Memory B cell (primary cell): ENCODE data around the gene UMAD1.

Experiments used
- ATAC-seq: fragments of 150-1000 bp; cut with Tn5 transposase; 2 replicates; pipeline ENCODE4 v1.10.0; 2021; ENCODE audit warnings: low read depth, mild to moderate bottlenecking, moderate library complexity
- DNase-seq, 2 donors: peaks; one replicate each; pipeline ENCODE4 v3.0.0; 2022; ENCODE audit warnings: low spot score in 2 of 2
- H3K27ac Mint-ChIP-seq: one replicate; pipeline ENCODE4 v1.8.0; 2022; ENCODE audit warnings: mild to moderate bottlenecking, moderate library complexity, mixed read lengths
- H3K27me3 Mint-ChIP-seq: one replicate; pipeline ENCODE4 v1.8.0; 2022; ENCODE audit warnings: mixed read lengths
- H3K36me3 Mint-ChIP-seq: one replicate; pipeline ENCODE4 v1.8.0; 2022; ENCODE audit warnings: mild to moderate bottlenecking, mixed read lengths
- H3K4me1 Mint-ChIP-seq: one replicate; pipeline ENCODE4 v1.8.0; 2022; ENCODE audit warnings: mixed read lengths
- H3K4me3 Mint-ChIP-seq: one replicate; pipeline ENCODE4 v1.8.0; 2022; ENCODE audit warnings: mild to moderate bottlenecking, moderate library complexity, mixed read lengths
- H3K9me3 Mint-ChIP-seq: one replicate; pipeline ENCODE4 v1.8.0; 2022; ENCODE audit warnings: mixed read lengths

Gene UMAD1

DNA sequence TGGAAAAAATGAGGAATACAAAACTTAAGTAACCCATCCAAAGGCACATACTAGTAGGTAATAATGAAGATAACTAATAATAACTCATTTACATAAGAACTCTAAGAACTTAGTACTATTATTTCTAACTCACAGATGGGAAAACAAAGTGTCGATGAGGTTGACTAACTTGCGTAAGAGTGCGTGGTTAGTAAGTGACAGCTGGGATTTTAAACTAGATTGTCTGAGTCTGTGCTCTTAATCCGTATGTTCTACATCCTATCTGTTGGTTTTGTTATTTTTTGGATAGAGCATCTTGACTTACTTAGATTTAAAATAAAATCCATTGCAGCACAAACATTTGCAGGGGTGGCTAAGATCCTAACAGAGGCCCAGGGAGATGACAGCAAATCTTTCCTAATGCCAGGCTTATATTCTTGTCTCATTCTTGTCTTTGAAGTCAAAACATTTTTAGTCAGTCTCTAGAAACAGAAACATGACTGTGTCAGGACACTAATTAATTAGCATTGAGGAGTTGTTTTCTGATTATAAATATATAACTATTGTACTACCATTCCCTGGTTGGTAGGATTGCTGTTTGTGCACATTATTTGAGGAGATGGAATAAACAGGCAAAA lies 66.1 kb downstream of the UMAD1 start:
- Mint-ChIP-seq H3K4me3 (no peak overlapping the region), H3K36me3 (peaks cover 11% of the 10 kb centered on the region), H3K27ac (no peak overlapping the region), H3K27me3 (no peaks in the 10 kb centered on the region), H3K9me3 (no peaks in the 10 kb centered on the region), H3K4me1 (peaks cover 23% of the 10 kb centered on the region)
- DNase-seq (no peak), ATAC-seq (no peak)

GRCh38 chr7:7707246-7707645 lies 66.7 kb downstream of the UMAD1 start:
- ATAC-seq (no peak), DNase-seq (no peak)
- Mint-ChIP-seq H3K9me3 (no peaks in the 10 kb centered on the region), H3K27ac (no peak overlapping the region), H3K4me1 (peaks cover 21% of the 10 kb centered on the region), H3K27me3 (no peaks in the 10 kb centered on the region), H3K4me3 (no peak overlapping the region), H3K36me3 (peaks cover 11% of the 10 kb centered on the region)

DNA sequence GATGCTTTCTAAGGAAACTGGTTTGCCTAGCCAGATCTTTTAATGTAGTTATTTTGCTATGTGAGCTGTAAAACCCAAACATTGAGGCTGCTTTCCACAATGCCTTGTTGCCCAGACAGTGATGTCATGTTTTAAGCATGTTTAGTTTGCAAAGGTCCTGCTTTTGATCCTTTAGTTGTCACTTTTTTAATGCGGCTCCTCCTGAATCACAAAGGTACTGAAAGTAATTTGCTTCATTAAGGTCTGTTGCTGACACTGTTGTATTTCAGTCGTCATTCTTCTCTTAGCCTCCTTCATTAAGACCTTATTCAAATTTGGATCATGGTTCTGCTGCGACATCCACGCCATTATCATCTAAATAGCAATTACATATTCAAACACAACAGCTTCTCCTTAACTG lies 67.3 kb downstream of the UMAD1 start:
- Mint-ChIP-seq H3K9me3 (no peaks in the 10 kb centered on the region), H3K27ac (no peak overlapping the region), H3K4me1 (peaks cover 21% of the 10 kb centered on the region), H3K27me3 (no peaks in the 10 kb centered on the region), H3K4me3 (no peak overlapping the region), H3K36me3 (peaks cover 9% of the 10 kb centered on the region)
- ATAC-seq: no peak
- DNase-seq: no peak

DNA sequence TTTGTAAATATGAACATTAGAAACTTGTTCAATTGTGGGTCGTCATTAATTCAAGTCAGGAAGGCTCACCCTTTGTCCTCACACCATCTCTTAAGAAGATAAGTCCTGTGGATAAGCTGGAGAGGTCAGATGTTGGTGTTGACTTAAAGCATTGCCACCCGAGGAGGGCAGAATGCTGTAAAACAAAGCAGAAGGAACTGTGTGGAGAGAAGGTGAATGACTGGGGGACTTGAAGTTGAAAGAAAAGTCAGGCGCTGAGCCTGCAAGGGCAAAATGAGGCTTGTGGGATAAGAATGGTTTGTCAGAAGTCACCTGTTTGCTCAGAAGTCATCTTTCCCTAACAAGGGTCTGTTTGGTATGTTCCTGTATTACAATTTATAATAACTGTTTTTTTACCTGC lies 68.7 kb downstream of the UMAD1 start:
- Mint-ChIP-seq H3K36me3 (peaks cover 4% of the 10 kb centered on the region), H3K27me3 (no peaks in the 10 kb centered on the region), H3K4me1 (peaks cover 18% of the 10 kb centered on the region), H3K9me3 (no peaks in the 10 kb centered on the region), H3K27ac (peak overlapping the region; percentile 32), H3K4me3 (no peak overlapping the region)
- no peak for DNase-seq
- ATAC-seq: no peak

DNA sequence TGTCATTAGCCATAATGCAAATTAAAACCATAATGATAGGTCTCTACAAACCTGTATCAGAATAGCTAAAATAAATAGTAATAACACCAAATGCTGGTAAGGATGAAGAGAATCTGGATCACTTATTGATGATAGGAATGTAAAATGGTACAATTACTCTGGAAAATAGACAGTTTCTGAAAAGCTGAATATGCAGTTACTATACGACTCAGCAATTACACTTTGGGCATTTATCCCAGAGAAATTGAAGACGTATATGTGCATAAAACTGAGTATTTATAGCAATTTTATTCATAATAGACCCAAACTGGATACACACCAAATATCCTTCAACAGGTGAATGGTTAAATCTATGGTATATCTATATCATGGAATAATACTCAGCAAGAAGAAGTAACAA lies 69.9 kb downstream of the UMAD1 start:
- Mint-ChIP-seq H3K4me3 (no peak overlapping the region), H3K27ac (no peak overlapping the region), H3K36me3 (peaks cover 4% of the 10 kb centered on the region), H3K27me3 (no peaks in the 10 kb centered on the region), H3K9me3 (no peaks in the 10 kb centered on the region), H3K4me1 (peaks cover 17% of the 10 kb centered on the region)
- DNase-seq (no peak), ATAC-seq (no peak)

DNA sequence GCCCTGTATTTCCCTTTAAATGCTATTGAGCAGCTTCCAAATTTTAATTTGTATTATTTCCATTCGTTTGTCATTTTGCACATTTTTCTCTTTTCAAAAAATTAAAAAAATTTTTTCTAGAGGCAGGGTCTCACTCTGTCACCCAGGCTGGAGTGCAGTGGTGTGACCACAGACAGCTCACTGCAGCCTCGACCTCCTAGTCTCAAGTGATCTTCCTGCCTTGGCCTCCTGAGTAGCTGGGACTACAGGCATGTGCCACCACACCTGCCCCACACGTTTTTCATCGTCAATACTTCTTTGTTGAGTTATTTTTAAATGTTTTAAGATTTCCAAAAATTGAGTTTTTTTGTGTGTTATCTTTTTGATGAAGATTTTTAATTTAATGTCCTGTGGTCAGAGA lies 73.2 kb downstream of the UMAD1 start:
- no peak for ATAC-seq
- DNase-seq: no peak
- Mint-ChIP-seq H3K9me3 (no peaks in the 10 kb centered on the region), H3K4me1 (peaks cover 7% of the 10 kb centered on the region), H3K4me3 (no peak overlapping the region), H3K27ac (no peak overlapping the region), H3K36me3 (peaks cover 10% of the 10 kb centered on the region), H3K27me3 (no peaks in the 10 kb centered on the region)

- no peak for ATAC-seq
- no peak for DNase-seq
- H3K9me3 Mint-ChIP-seq: no peaks in the 10 kb centered on the region
- no peaks in the 10 kb centered on the region for H3K27me3 Mint-ChIP-seq
- H3K4me3 Mint-ChIP-seq: no peak within 1 kb of the TSS
- peaks cover 8% of the 10 kb centered on the region for H3K36me3 Mint-ChIP-seq
- peaks cover 8% of the 10 kb centered on the region for H3K4me1 Mint-ChIP-seq
- H3K27ac Mint-ChIP-seq: no peak within 1 kb of the TSS
Observed at GRCh38 chr7:7718492-7718891, 77.9 kb downstream of the UMAD1 start, which contains the start of gene RPA3. Gene RPA3 (minus strand): TSS chr7:7718607. CDS start chr7:7640418, 78,189 bp downstream.

DNA sequence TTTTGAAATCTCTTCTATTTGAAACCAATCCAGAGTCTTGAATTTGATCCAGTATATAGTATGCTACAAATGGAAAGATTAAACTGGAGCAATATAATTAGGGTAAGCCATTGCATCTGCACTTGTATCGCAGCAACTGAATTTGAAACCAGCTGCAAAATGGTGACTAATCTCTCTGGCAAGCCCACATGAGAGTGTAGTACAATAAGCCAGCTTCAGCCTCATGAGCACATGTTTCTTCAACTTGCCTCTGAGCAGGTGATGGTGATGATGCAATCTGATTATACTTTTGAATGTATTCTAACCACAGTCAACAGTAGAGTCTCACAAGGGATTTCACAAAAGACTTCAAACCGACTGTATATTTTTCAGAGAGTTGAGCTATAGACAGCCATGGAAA lies 78.7 kb downstream of the UMAD1 start:
- H3K36me3 Mint-ChIP-seq: peaks cover 8% of the 10 kb centered on the region
- H3K27ac Mint-ChIP-seq: no peak overlapping the region

DNA sequence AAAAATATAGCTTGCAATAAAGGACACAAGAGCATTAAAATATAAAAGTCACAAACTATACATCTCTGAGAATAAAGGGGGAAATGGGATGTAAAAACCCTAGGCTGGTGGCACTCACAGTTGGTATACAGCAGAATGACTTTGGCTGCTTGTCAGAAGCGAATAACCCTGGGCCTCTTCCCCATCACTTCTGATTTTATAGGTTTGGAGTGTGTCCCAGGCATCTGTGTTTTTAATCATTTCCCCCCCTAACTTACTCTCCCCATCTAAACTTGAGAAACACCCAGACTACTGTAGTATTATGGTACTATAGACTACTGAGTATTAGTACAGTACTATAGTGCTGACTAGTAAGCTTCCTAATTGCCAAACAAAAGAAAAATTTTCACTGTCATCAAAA lies 79.6 kb downstream of the UMAD1 start:
- H3K9me3 Mint-ChIP-seq: no peaks in the 10 kb centered on the region
- H3K27ac Mint-ChIP-seq: no peak overlapping the region
- peaks cover 5% of the 10 kb centered on the region for H3K4me1 Mint-ChIP-seq
- H3K4me3 Mint-ChIP-seq: no peak overlapping the region
- H3K27me3 Mint-ChIP-seq: no peaks in the 10 kb centered on the region
- peaks cover 8% of the 10 kb centered on the region for H3K36me3 Mint-ChIP-seq
- ATAC-seq (no peak), DNase-seq (no peak)

More for the DNA sequence above, 78.7 kb downstream of the UMAD1 start:
- H3K4me3 Mint-ChIP-seq: no peak overlapping the region
- no peaks in the 10 kb centered on the region for H3K9me3 Mint-ChIP-seq
- H3K27me3 Mint-ChIP-seq: no peaks in the 10 kb centered on the region
- ATAC-seq (peak; percentile 55), DNase-seq (no peak)
- H3K4me1 Mint-ChIP-seq: peaks cover 8% of the 10 kb centered on the region

- H3K4me1 Mint-ChIP-seq: peaks cover 12% of the 10 kb centered on the region
- H3K27me3 Mint-ChIP-seq: no peaks in the 10 kb centered on the region
- peaks cover 2% of the 10 kb centered on the region for H3K9me3 Mint-ChIP-seq
- no peak for ATAC-seq
- no peak overlapping the region for H3K27ac Mint-ChIP-seq
- no peak overlapping the region for H3K4me3 Mint-ChIP-seq
- no peak for DNase-seq
- H3K36me3 Mint-ChIP-seq: peaks cover 11% of the 10 kb centered on the region
Observed at GRCh38 chr7:7720750-7721621, 80.4 kb downstream of the UMAD1 start.

DNA sequence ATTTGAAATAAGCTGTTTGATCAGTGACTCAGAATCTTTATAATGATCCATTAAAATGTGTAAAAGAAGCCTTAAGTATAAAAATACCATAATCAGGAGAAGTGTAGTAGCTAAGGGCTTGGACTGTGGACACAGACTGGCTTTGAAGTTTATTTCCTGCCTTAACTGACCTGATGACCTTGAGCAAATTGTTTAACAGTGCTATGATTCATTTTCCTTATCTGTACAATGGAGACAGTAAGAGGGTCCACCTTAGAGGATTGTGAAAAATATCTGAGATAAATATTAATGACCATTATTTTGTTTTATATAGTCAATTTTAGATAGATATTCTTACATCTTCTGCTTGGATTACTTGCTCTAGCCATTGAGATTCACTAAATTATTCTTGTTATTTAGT lies 91.2 kb downstream of the UMAD1 start:
- peaks cover 16% of the 10 kb centered on the region for H3K4me1 Mint-ChIP-seq
- ATAC-seq (no peak), DNase-seq (no peak)
- no peaks in the 10 kb centered on the region for H3K9me3 Mint-ChIP-seq
- peaks cover 11% of the 10 kb centered on the region for H3K36me3 Mint-ChIP-seq
- no peak overlapping the region for H3K27ac Mint-ChIP-seq
- H3K27me3 Mint-ChIP-seq: no peaks in the 10 kb centered on the region
- no peak overlapping the region for H3K4me3 Mint-ChIP-seq

DNA sequence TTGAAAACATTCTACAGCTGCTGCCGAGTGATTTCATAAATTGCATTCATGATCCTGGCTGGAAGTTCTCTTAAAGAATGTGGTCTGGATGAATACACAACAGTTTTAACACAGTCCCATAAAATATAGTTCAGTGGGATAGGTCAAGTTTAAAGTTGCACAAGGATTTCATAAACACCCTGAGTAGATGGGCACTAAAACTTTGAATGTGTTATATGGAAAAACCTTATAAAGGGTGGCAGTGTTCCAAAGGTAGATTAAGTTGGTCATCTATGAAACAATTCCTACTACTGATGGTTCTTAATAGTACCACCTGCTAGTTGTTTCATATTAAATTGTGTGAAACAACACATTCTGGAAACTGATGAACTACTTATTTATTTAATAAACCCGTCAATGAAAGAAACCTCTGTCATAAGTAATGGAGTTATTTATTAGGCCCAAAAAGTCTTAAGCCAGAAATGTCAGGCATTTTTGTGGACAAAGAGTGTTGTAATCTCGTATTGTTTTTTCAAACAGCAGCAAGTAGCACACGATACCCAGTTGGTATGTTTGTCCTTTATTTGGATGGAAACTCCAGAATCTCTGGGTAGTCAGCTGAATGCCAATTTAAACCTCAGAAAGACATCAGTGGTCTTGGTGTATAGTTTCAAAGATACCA lies 92.2 kb downstream of the UMAD1 start:
- no peak overlapping the region for H3K4me3 Mint-ChIP-seq
- DNase-seq: no peak
- peaks cover 14% of the 10 kb centered on the region for H3K4me1 Mint-ChIP-seq
- no peaks in the 10 kb centered on the region for H3K9me3 Mint-ChIP-seq
- no peaks in the 10 kb centered on the region for H3K27me3 Mint-ChIP-seq
- H3K36me3 Mint-ChIP-seq: peaks cover 11% of the 10 kb centered on the region
- no peak for ATAC-seq
- H3K27ac Mint-ChIP-seq: no peak overlapping the region

DNA sequence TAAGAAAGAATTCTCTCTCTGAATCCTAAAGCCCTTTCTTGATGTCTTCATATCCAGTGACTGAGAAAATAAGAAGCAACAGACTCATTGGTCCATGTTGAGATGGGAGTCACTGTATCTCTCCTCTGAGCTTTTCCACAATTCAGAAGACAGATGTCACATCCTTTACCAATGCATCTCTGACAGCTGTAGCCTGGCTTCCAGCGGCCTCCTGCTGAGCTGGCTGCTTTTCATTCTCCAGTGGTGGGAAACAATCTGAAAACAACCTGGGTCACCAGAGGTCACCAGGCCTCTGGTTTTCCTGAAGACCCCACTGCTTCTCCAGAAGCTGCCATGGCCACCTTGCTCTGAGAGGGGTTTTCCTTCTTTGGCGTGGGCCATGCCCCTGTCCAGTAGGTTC lies 96.1 kb downstream of the UMAD1 start:
- Mint-ChIP-seq H3K36me3 (peaks cover 4% of the 10 kb centered on the region), H3K4me3 (no peak overlapping the region), H3K27me3 (no peaks in the 10 kb centered on the region), H3K27ac (no peak overlapping the region), H3K9me3 (no peaks in the 10 kb centered on the region), H3K4me1 (peaks cover 2% of the 10 kb centered on the region)
- no peak for ATAC-seq
- no peak for DNase-seq

- peaks cover 9% of the 10 kb centered on the region for H3K36me3 Mint-ChIP-seq
- no peak overlapping the region for H3K27ac Mint-ChIP-seq
- no peaks in the 10 kb centered on the region for H3K27me3 Mint-ChIP-seq
- no peak for DNase-seq
- no peak for ATAC-seq
- H3K4me3 Mint-ChIP-seq: no peak overlapping the region
- no peaks in the 10 kb centered on the region for H3K9me3 Mint-ChIP-seq
- H3K4me1 Mint-ChIP-seq: peaks cover 2% of the 10 kb centered on the region
Observed at GRCh38 chr7:7737674-7738073, 97.1 kb downstream of the UMAD1 start.
